ENCODE measurements around the gene NAGA. TPM values are rescaled to one million over a fixed set of nuclear protein-coding genes. Genes with fewer than 3 reads are reported as not detected.

The NAGA gene
- total and polyA plus RNA-seq, 2 donors (not counting 3 experiments of a cell fraction or from before 2014, with no cell fraction given) = 29.0 to 63.4 TPM

GRCh38 chr22:42021571-42021970 lies 49.0 kb downstream of the NAGA start:
- no peak overlapping the region for H3K4me2 ChIP-seq (ENCODE audit: insufficient read depth, low read length)
- TF ChIP-seq FOS (IDR thresholded peaks at IDR 0.05; ENCODE audit: borderline replicate concordance, insufficient read depth, low read length) (no peak), POLR2AphosphoS5 (IDR thresholded peaks at IDR 0.05; ENCODE audit: insufficient read depth, low read depth, low read length) (no peak), MYC (IDR thresholded peaks at IDR 0.05; ENCODE audit: low read depth, low read length) (no peak), EZH2 (IDR thresholded peaks at IDR 0.05; ENCODE audit: borderline replicate concordance, low read depth, low read length, severe bottlenecking) (no peak)
- TF ChIP-seq, protein P1, sequence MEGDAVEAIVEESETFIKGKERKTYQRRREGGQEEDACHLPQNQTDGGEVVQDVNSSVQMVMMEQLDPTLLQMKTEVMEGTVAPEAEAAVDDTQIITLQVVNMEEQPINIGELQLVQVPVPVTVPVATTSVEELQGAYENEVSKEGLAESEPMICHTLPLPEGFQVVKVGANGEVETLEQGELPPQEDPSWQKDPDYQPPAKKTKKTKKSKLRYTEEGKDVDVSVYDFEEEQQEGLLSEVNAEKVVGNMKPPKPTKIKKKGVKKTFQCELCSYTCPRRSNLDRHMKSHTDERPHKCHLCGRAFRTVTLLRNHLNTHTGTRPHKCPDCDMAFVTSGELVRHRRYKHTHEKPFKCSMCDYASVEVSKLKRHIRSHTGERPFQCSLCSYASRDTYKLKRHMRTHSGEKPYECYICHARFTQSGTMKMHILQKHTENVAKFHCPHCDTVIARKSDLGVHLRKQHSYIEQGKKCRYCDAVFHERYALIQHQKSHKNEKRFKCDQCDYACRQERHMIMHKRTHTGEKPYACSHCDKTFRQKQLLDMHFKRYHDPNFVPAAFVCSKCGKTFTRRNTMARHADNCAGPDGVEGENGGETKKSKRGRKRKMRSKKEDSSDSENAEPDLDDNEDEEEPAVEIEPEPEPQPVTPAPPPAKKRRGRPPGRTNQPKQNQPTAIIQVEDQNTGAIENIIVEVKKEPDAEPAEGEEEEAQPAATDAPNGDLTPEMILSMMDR (IDR thresholded peaks at IDR 0.05; ENCODE audit: extremely low read depth in 1 of 2, insufficient read depth in 1 of 2, low read depth in 1 of 2, low read length in 2 of 2) = no peak
- DNase-seq (ENCODE audit: low read depth, low spot score) (no peak), FAIRE-seq (no peak)
- dilution Hi-C loops (cut with MboI; ENCODE audit: extremely low pct_ligation_motif_present, low sequenced_read_pairs) = no loop called here
- H3K4me3 ChIP-seq (replicated peaks in 1 of 3; ENCODE audit: insufficient read depth in 1 of 3, low read depth in 1 of 3, low read length in 3 of 3) = no peak overlapping the region
- no peaks in the 10 kb centered on the region for H3K9me1 ChIP-seq (replicated peaks; ENCODE audit: control insufficient read depth, extremely low read depth, insufficient read depth, low read length)
- H3K27ac ChIP-seq (ENCODE audit: insufficient read depth, low read depth, low read length) = no peak overlapping the region
- ChIA-PET POLR2A (no interaction called here), CTCF (no interaction called here)
- no peaks in the 10 kb centered on the region for H4K20me1 ChIP-seq (replicated peaks; ENCODE audit: control insufficient read depth, extremely low read depth, insufficient read depth, low read length)
- no peaks in the 10 kb centered on the region for H3K9me3 ChIP-seq (replicated peaks; ENCODE audit: control insufficient read depth, insufficient read depth, low read length)
- no peak overlapping the region for H3K9ac ChIP-seq (replicated peaks; ENCODE audit: extremely low read depth, insufficient read depth, low read length)
- no TSS peak for BruUV-seq (replicated peaks)
- no peak overlapping the region for H2AFZ ChIP-seq (ENCODE audit: low read depth, low read length)
- H3K27me3 ChIP-seq (ENCODE audit: control insufficient read depth in 2 of 2, insufficient read depth in 2 of 2, low read length in 2 of 2) = peaks cover 4 to 8% of the 10 kb centered on the region in 2 experiments
- intact Hi-C loops (cut with micrococcal nuclease) = no loop called here
- no peaks in the 10 kb centered on the region for H3K36me3 ChIP-seq (ENCODE audit: control insufficient read depth in 2 of 2, extremely low read depth in 1 of 2, insufficient read depth in 2 of 2, low read length in 2 of 2)
- no peaks in the 10 kb centered on the region for H3K4me1 ChIP-seq (ENCODE audit: control insufficient read depth, extremely low read depth, insufficient read depth, low read length)
- no peaks in the 10 kb centered on the region for H3K79me2 ChIP-seq (ENCODE audit: control insufficient read depth, insufficient read depth, low read length)

DNA sequence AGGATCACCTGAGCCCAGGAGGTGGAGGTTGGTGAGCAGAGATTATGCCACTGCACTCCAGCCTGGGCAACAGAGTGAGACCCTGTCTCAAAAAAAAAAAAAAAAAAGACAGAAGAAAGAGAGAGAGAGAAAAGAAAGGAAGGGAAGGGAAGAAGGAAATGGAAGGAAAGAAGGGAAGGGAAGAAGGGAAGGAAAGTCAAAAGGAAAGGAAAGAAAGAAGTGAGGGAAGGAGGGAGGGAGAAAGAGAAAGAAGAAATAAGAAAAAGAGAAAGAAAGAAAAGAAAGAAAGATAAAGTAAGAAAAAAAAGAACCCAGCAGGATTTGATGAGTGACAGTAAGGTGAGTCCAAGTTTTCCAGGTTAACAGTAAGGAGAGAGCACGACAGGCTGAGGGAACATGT lies 52.4 kb downstream of the NAGA start:
- no TSS peak for BruUV-seq (replicated peaks)
- H3K4me1 ChIP-seq (ENCODE audit: control insufficient read depth, extremely low read depth, insufficient read depth, low read length) = no peaks in the 10 kb centered on the region

More for the DNA sequence above, 52.4 kb downstream of the NAGA start:
- dilution Hi-C loops (cut with MboI; ENCODE audit: extremely low pct_ligation_motif_present, low sequenced_read_pairs) = no loop called here
- DNase-seq (ENCODE audit: low read depth, low spot score) (no peak), FAIRE-seq (no peak)
- Histone ChIP-seq H3K9me3 (replicated peaks; ENCODE audit: control insufficient read depth, insufficient read depth, low read length) (no peaks in the 10 kb centered on the region), H4K20me1 (replicated peaks; ENCODE audit: control insufficient read depth, extremely low read depth, insufficient read depth, low read length) (no peaks in the 10 kb centered on the region), H3K9me1 (replicated peaks; ENCODE audit: control insufficient read depth, extremely low read depth, insufficient read depth, low read length) (no peaks in the 10 kb centered on the region), H3K9ac (replicated peaks; ENCODE audit: extremely low read depth, insufficient read depth, low read length) (no peak overlapping the region), H2AFZ (ENCODE audit: low read depth, low read length) (no peak overlapping the region), H3K36me3 (ENCODE audit: control insufficient read depth in 2 of 2, extremely low read depth in 1 of 2, insufficient read depth in 2 of 2, low read length in 2 of 2) (no peaks in the 10 kb centered on the region), H3K79me2 (ENCODE audit: control insufficient read depth, insufficient read depth, low read length) (no peaks in the 10 kb centered on the region), H3K4me3 (replicated peaks in 1 of 3; ENCODE audit: insufficient read depth in 1 of 3, low read depth in 1 of 3, low read length in 3 of 3) (no peak overlapping the region), H3K27ac (ENCODE audit: insufficient read depth, low read depth, low read length) (no peak overlapping the region), H3K4me2 (ENCODE audit: insufficient read depth, low read length) (no peak overlapping the region), H3K27me3 (ENCODE audit: control insufficient read depth in 2 of 2, insufficient read depth in 2 of 2, low read length in 2 of 2) (peaks cover 7 to 13% of the 10 kb centered on the region in 2 experiments)
- CTCF ChIA-PET = no interaction called here
- intact Hi-C loops (cut with micrococcal nuclease) = no loop called here
- TF ChIP-seq POLR2AphosphoS5 (IDR thresholded peaks at IDR 0.05; ENCODE audit: insufficient read depth, low read depth, low read length) (no peak), GATA2 (IDR thresholded peaks at IDR 0.05; ENCODE audit: insufficient read depth, insufficient read length, low read depth, low read length) (no peak), POLR2A (IDR thresholded peaks at IDR 0.05; ENCODE audit: low read depth, low read length) (no peak), JUN (IDR thresholded peaks at IDR 0.05; ENCODE audit: borderline replicate concordance, insufficient read depth, insufficient read length, low read depth) (no peak), FOS (IDR thresholded peaks at IDR 0.05; ENCODE audit: borderline replicate concordance, insufficient read depth, low read length) (no peak), MYC (IDR thresholded peaks at IDR 0.05; ENCODE audit: low read depth, low read length) (no peak), EZH2 (IDR thresholded peaks at IDR 0.05; ENCODE audit: borderline replicate concordance, low read depth, low read length, severe bottlenecking) (no peak)
- TF ChIP-seq, protein P1 (IDR thresholded peaks at IDR 0.05; ENCODE audit: extremely low read depth in 1 of 2, insufficient read depth in 1 of 2, low read depth in 1 of 2, low read length in 2 of 2) = no peak
- TF ChIP-seq, protein P2, sequence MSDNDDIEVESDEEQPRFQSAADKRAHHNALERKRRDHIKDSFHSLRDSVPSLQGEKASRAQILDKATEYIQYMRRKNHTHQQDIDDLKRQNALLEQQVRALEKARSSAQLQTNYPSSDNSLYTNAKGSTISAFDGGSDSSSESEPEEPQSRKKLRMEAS (IDR thresholded peaks at IDR 0.05; ENCODE audit: insufficient read depth, insufficient read length) = no peak
- POLR2A ChIA-PET = no interaction called here

Data from endothelial cell of umbilical vein (primary cell).